Inferior parietal cortex (tissue), 1 donor: ENCODE data around the gene PTPRQ.

Source experiments
- DNase-seq: peaks from one replicate; pipeline ENCODE4 v3.0.0-alpha.2; 2016; ENCODE audit errors: extremely low spot score

PTPRQ gene

DNA sequence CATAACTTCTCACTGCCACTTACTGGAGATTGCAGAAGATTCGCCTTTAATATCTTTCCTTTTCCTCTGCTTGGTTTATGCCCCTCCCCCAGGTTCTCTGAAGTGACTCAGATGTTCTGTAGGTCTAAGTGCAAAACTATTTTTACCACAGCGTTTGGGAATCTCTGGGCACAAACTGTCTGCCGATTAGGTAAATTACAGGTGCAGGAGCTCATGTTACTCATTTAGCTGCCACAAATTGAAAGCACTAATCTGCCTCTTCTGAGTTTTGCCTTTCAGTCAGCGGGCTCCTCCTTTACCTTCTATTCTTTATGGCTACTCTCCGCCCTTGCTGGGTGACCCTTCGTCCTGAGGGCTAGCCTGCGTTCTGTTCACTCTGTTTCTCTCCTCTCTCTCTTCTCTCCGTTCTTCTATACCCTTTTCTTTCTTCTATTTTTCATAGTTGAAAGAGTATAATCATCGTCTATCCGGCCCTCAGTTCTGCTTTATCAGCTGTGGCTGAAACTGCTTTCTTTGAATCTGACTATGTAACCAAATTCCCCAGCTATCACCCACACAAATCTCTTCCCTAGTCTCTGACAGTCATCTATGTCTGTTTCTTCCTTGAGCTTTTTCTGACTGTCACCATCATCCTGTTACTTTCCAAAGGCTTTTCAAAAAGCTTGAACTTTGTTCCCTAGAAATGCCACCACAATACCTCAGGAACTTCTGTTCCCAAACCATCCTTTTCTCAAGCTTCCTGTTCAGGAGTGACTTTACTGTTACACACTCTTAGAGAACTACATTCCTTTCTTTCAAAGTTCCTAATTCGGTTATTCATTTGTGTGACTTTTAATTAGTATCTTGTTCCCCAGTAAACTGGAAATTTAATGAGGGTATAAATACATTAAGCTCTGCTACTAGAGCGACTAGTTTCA is 259.1 kb downstream of the PTPRQ start:
- DNase-seq = no peak

DNA sequence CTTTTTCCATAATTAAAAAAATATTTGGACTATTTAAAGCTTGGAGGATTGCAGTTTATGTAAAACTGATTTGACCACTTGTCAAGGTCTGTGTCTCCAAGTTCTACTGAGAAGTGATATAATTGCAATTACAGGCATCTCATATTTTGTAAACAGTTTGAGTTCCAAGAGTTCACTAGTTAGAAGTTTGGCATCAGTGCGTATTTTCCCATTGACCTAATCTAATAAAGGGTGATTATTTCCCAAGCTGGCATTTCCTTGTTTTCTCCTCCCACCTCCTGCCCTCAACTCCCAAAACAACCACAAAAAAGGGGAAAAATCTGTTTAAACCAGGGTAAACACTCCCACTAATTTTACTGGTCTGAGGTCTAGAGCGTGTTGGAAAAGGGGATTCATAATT is 260.4 kb downstream of the PTPRQ start:
- DNase-seq = no peak

DNA sequence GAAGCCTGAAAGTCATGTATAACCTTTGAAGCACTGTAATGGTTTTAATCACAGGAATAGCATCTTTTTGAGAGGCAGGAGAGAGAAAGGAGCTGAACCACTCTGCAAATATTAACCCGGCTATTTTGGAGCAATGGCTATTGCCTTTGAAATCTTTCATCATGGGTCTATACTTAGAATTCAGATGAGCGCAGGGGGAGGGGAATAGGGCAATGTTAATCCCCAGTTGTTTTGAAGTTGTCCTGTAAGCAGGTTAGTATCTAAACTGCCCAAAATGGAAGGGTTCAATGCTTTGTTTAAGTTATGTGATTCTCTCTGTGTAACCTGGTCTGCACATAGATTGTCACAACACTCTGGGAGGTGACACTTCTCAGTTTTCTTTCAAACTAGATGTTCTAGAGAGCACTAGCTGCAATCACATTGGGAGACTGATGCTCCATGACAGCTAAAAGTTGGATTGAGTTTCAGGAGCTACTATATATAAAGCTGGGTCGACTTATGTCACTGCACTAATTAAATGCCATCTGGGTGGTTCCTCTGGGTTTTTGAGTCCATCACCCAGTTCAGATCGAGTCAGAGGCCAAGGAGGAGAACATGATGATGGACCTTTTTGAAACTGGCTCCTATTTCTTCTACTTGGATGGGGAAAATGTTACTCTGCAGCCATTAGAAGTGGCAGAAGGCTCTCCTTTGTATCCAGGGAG is 263.2 kb downstream of the PTPRQ start, which contains the start of gene MYF6:
Gene MYF6, plus strand, starts transcription at position 509 of the 704 bp plus-strand sequence. Its CDS starts 86 bp downstream, at position 595.
- no peak for DNase-seq

DNA sequence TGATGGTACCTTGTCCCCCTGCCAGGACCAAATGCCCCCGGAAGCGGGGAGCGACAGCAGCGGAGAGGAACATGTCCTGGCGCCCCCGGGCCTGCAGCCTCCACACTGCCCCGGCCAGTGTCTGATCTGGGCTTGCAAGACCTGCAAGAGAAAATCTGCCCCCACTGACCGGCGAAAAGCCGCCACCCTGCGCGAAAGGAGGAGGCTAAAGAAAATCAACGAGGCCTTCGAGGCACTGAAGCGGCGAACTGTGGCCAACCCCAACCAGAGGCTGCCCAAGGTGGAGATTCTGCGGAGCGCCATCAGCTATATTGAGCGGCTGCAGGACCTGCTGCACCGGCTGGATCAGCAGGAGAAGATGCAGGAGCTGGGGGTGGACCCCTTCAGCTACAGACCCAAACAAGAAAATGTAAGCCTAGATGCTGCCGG is 263.8 kb downstream of the PTPRQ start:
- DNase-seq = no peak

DNA sequence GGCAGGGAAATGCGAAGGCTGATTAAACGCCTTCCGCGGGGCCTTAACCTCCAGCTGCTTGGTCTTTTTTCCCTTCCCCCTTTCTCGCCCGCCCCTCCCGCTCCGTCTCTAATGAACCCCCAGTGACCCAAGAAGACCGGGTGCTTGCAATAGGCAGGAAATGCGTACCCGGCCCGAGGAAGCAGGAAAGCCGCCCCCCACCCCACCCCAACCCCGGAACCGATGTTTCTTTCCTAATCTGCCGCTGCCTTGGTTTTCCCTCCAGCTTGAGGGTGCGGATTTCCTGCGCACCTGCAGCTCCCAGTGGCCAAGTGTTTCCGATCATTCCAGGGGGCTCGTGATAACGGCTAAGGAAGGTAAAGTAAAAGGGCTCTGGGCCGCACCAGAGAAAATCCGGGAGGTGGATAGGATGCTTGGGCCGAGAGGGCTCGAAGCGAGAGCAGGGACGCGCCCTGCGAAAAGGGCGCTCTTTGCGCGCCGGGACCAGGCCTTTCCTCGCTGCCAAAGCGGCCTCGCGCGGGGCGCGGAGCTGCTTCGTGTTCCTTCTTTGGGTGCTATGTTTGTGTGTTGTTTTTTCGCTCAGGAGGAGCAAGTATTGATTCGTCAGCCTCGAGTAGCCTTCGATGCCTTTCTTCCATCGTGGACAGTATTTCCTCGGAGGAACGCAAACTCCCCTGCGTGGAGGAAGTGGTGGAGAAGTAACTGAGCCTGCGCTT is 264.4 kb downstream of the PTPRQ start:
- DNase-seq = no peak

DNA sequence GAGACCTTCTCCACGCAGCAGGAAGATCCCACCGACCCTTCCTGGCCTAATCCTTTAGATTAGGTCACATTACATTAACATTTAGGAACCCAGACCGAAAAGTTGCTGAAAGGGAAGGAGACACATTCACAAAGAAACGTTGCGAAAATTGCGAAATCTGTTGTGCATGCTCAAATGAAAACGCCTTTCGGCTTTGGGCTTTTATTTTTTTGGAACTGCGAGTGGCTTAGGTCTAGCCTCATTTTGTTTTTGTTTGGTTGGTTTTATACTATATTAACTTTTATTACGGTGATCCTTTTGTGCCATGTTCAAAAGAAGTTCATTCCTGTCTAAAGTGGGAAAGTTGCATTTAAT is 264.9 kb downstream of the PTPRQ start:
- DNase-seq = no peak

DNA sequence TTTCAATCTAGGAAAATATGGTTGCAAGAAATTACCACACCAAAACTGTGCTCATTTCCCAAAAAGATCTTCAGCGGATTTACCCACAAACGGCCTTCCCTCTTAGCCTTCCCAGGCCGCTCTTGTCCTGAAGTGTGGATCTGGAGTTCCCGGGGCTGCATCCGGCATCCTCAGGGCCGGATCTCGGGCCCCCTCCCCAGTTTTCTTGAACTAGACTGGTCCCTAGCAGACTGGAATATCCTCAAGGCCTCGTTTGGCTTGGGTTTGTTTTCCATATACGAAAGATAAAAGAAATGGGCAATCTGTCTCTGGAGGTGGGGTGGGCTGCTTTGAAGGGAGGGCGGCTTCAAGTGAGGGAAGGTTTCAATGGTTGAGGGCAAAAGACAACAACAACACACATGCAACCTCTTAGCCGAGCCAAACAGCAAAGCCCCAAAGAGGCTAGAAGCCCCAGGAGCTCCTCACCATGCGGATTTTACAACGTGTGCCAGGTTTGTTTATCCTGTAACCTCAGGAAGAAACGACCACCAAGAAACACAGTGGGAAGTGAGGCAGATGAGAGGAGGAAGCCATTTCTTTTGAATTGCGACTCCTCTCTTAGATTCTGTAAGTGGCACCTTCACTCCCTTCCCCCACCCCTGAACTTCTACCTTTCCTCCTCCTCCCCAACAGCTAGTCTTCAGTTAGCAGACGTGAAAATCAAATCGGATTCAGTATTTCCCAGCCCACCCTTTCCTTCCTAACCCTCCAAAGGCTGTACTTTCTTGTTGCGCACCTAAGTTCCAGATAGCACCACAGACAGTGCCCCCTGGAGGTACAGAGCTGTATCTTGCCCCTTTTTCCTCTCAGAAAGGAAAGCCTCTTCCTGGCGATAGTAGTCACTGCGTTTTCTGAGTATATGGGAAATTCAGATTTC is 266.0 kb downstream of the PTPRQ start:
- no peak for DNase-seq

DNA sequence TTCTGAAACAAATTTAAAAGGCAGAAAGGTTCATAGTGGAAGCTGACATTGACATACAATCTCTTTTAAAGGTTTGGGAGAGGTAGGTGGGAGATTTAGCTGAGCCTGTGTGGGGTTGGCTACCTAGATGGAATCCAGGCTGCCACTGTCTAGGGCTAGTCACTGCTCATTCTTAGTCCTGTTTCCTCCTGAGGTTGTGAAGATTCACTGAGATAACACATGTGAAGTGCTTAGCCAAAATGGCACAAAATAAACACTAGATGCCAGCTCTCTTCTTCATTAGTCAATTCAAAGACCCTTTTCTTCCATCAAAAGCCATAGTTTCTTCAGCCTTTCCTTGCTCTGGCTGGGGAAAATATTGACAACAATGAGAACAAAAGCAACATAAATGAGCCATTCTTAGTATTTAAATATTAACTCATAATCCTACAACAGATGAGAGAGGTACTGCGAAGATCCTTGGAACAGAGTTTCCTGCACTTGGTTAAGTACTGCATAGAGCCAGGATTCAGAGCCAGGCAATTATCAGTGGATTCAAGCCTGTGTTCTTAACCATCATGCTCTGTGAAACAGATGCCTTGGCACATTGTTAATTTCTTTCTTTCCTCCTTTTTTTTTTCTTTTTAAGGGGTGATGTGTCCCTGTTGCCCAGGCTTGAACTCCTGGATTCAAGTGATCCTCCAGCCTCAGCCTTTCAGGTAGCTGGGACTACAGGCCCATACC is 266.9 kb downstream of the PTPRQ start:
- no peak for DNase-seq

DNA sequence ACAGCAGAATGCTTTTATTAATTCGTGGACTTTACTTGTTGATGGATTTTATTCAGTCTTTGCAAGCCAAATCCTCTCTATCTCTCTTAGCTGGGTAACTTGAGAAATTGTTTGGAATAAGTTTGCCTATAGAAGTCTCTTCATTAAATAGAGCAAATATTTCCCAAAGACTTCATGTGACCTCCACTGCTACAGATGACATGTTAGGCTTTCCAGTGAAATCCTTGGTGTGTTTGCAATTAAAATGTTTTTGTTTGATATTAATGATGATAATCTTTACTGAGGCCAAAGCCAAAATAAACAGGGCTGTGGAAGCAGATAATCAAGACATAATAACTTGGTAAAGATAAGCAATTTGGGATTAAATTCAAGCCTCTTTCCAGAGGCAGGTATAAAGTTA is 267.8 kb downstream of the PTPRQ start:
- DNase-seq = no peak

DNA sequence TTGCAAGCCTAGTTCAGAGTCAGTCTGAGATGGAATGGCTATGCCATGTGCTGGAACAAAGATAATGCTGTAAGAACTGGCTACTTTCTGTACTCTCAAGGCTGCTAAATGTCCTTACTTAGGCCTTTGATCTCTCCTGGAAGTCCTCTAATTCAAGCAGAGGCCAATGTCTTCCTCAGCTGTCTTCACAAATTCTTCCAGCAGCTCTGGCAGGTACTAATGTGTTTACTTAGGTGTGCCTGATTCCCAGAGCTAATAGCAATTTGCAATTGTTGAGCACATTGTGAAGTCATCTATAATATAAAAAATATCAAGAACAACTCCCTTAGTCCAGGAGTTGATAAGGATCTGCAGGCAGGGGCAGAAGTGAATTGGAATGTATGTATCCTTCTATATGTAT is 268.8 kb downstream of the PTPRQ start:
- no peak for DNase-seq

DNA sequence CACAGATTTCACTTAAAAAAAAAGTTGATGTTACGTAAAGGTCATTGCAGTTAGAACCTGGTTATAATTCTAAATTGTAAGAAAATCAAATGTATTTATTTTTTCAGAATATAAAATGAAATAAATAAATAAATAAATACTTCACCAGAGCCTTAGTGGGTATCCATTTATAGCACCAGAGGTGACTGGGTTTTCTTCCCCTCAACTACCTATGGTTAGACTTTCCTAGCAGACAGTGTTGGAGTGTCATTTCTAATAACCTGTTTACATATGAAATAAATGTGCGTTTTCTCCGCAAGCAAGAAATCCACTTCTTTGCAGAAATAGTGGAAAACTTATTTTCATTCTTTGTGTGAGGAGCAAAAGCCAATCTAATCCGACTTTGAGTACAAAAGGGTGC is 269.4 kb downstream of the PTPRQ start:
- DNase-seq = no peak

DNA sequence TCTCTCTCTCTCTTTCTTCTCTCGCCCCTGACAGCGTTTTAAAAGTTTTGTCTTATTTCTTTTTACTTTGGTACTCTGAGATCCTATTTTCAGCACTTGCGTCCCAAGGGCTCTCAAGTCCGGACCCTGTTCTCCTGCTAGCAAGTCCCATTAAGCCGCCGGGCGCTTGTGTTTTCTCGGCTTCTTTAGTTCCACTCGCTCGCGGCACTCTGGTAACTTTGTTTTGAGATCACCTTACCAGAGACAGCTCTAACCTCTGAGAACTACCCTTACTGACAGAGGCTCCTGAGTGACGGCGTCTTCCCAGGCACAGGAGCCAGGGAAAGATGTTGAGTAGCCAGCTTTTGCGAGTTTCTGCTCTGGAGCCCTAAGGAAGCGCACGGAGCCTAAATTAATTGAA is 270.0 kb downstream of the PTPRQ start:
- no peak for DNase-seq

DNA sequence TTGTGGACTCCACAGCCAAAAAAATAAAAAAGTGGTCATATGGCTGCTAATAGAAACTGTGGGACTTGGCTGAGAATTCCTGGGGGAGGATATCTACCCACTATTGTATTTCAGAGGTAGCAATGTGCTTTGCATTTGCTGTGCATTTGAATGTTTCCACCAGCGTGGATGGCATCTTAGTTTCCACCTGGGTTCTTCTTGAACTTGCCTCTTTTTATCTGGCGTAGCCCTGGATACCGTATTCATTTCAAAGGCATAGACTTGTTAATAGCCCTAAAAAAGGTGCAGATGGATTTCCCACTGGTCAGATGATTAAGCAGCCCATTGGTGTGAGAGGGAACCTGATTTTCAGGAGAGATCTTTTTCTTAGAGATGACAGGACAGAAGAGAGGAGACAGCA is 270.8 kb downstream of the PTPRQ start:
- DNase-seq = no peak

DNA sequence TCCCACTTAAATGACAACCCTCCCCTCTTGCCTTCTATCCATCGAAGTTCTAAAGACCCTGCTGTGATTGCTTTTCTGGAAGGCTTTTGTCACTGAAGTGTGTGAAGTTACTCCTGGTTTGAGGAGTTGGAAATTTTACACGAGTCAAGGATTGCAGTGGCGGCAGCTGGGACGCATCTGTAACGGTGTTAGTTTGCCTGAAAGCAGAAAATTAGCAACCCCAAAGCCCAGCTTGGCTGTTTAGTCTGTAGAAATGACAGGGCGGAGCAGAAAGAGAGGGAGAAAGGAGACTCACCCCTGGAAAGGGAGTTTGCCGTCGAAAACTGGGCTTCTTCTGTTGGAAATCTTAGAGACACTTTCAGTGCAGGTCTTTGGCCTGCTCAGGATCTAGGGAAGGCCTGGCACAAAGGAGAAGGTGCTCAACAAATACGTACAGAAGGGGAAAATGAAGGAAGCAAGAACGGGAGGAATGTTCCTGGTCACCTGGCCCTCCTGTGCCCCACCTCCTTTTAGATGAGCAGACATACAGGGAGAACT is 271.7 kb downstream of the PTPRQ start:
- no peak for DNase-seq

DNA sequence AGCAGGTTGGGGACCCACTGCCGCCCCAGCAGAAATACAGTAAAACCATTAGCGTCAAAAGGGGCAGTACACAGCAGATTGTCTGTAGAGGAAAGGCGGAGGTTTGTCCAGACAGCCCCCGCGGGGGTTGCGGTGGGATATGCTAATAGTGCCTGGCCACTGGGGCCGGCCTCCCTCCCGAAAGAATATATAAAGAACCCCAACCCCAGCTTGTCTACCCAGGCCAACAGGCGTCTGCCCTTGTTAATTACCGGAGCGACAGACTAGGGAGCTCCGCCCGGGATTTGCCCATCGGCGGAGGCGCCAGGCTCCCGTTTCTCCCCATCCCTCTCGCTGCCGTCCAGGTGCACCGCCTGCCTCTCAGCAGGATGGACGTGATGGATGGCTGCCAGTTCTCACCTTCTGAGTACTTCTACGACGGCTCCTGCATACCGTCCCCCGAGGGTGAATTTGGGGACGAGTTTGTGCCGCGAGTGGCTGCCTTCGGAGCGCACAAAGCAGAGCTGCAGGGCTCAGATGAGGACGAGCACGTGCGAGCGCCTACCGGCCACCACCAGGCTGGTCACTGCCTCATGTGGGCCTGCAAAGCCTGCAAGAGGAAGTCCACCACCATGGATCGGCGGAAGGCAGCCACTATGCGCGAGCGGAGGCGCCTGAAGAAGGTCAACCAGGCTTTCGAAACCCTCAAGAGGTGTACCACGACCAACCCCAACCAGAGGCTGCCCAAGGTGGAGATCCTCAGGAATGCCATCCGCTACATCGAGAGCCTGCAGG is 272.8 kb downstream of the PTPRQ start, which contains the start of gene MYF5:
Gene MYF5, plus strand, starts transcription at position 217 of the 774 bp plus-strand sequence. Its CDS starts 152 bp downstream, at position 369.
- DNase-seq = no peak

DNA sequence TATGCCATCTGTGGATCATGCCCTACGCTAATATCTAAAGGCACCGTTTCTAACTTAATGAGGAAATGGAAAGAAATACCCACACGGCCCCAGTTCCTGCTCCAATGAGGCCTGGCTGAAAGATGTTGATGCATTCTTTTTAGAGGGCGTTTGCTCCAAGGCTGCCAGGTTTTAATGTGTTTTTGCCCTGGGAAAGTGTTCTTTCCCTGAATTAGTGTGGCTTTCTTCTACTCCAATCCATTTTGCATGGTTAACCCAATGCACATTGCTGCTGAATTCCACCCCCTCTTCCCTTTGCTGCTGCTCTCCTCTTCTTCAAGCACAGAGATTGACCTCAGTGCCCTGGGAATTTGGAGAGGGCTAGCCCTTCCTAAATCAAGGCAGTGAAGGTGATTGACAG is 273.8 kb downstream of the PTPRQ start:
- DNase-seq = no peak

DNA sequence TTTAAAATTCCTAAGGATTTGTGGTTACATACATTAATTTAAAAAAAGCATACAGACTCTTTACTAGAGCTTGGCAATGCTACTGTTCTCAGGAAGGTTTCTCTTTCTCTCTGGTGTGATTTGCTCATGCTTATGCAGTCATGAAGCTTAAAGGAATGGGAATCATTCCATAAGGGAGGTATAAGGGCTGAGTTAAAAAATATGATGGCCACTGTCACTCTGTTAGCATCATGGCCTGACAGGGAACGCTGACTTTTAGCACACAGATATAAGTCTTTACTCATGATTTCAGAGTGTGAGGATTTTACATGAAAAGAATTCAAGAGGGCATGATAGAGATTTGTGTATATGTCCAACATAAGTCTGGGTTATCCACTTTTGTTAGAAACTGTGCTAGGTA is 276.5 kb downstream of the PTPRQ start:
- DNase-seq = no peak

DNA sequence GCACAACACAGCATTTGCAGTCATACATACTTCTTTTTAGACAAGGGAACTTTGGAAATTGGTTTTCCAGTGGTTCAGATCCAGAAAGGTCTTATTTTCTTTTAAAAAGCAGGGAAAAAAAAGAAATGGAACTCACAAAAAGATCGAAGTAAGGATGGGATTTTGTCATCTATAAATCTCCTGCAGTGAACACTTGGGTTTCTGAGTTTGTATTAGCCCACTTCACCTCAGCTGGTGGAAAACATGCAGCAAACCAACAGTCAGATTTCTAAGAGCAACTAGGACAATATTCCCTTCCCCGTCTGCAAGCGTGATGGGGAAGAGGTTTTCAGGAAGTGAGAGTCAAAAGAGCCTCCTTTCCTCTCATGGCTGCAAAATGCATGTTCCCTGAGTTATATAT is 277.3 kb downstream of the PTPRQ start:
- DNase-seq = no peak
